Muscle of back (tissue), 11 donors: Measurements from ENCODE around the gene TEX38. TPM values are rescaled to one million over a fixed set of nuclear protein-coding genes. Genes with fewer than 3 reads are reported as not detected.
"Not testable (repeated sequence)": the region's sequence is repeated elsewhere in the genome, so short reads cannot be mapped to it uniquely, and the experiment has no call there.

Source experiments
- DNase-seq, 3 donors: peaks; one replicate each; pipeline versions ENCODE4 v3.0.0 to v3.0.0-alpha.2; 2013
- polyA plus RNA-seq, 10 donors: library from polyadenylated mRNA; unstranded; fragments of 120-200 nt; gene quantifications; one replicate each; pipeline ENCODE4 v1.2.1, GENCODE V29; 2013; ENCODE audit not compliant: insufficient read length in 10 of 10

The TEX38 gene
- polyA plus RNA-seq, 10 donors, result 0.15 to 0.24 (median 0.21) TPM; not detected in 6

GRCh38 chr1:46654698-46655097, 17.0 kb upstream of the TEX38 start:
- not testable (repeated sequence) for DNase-seq

GRCh38 chr1:46655848-46656247, 15.8 kb upstream of the TEX38 start:
- no peak for DNase-seq

GRCh38 chr1:46656643-46657042, 15.0 kb upstream of the TEX38 start:
- no peak for DNase-seq

- DNase-seq, result no peak
These were observed 13.9 kb upstream of the TEX38 start for GRCh38 chr1:46657775-46658174.

GRCh38 chr1:46659307-46659870, 12.3 kb upstream of the TEX38 start:
- DNase-seq, result no peak

GRCh38 chr1:46660116-46660515, 11.5 kb upstream of the TEX38 start:
- DNase-seq, result not testable (repeated sequence)

GRCh38 chr1:46662919-46663318, 8.7 kb upstream of the TEX38 start:
- DNase-seq, result not testable (repeated sequence)

GRCh38 chr1:46665983-46666382, 5.7 kb upstream of the TEX38 start:
- no peak for DNase-seq

- peak; percentile 64 to 90 (median 83) for DNase-seq
These were observed 3.6 kb upstream of the TEX38 start, which contains the start of gene ATPAF1 for GRCh38 chr1:46667782-46668760. TSS of gene ATPAF1 (minus strand) at chr1:46668364. CDS start at chr1:46668322, 42 bp downstream.

GRCh38 chr1:46670134-46670533, 1.5 kb upstream of the TEX38 start:
- no peak for DNase-seq

- no peak for DNase-seq
These were observed 1.0 kb downstream of the TEX38 start for GRCh38 chr1:46672696-46673095.

- no peak for DNase-seq
These were observed 2.1 kb downstream of the TEX38 start for GRCh38 chr1:46673749-46674182.

GRCh38 chr1:46675549-46676314, 4.1 kb downstream of the TEX38 start:
- no peak for DNase-seq

GRCh38 chr1:46676531-46676930, 4.9 kb downstream of the TEX38 start:
- no peak for DNase-seq

GRCh38 chr1:46677339-46677738, 5.7 kb downstream of the TEX38 start:
- DNase-seq, result no peak

GRCh38 chr1:46679789-46680573, 8.3 kb downstream of the TEX38 start:
- DNase-seq, result no peak

GRCh38 chr1:46681333-46682034, 9.8 kb downstream of the TEX38 start:
- DNase-seq, result no peak

- DNase-seq, result no peak
These were observed 10.4 kb downstream of the TEX38 start for GRCh38 chr1:46682064-46682463.

GRCh38 chr1:46684670-46685069, 13.0 kb downstream of the TEX38 start:
- DNase-seq, result no peak

- no peak for DNase-seq
These were observed 14.6 kb downstream of the TEX38 start for GRCh38 chr1:46686255-46686654.
